Lower leg skin (tissue), 3 donors: ENCODE results near the gene KRTAP4-12.

Experiments used
- CTCF ChIP-seq, 3 donors: fragments of 450-650 bp; IDR thresholded peaks; one replicate each; pipeline ENCODE4 v1.5.1; 2016; ENCODE audit warnings: antibody characterized with exemption in 3 of 3, mild to moderate bottlenecking in 3 of 3, moderate library complexity in 2 of 3
- POLR2A ChIP-seq, 2 donors: fragments of 450-650 bp; IDR thresholded peaks; one replicate each; pipeline ENCODE4 v1.6.1; 2016 to 2017; ENCODE audit warnings: antibody characterized with exemption in 2 of 2, mild to moderate bottlenecking in 1 of 2, moderate library complexity in 1 of 2

- TF ChIP-seq CTCF (IDR thresholded peaks at IDR 0.05) = no peak
- no peak for TF ChIP-seq POLR2A (IDR thresholded peaks at IDR 0.05)
These were observed 3.4 kb upstream of the KRTAP4-12 start for GRCh38 chr17:41127371-41127770.
